ENCODE results near the gene ZMAT3.
"Not testable (repeated sequence)": the region's sequence is repeated elsewhere in the genome, so short reads cannot be mapped to it uniquely, and the experiment has no call there.

Gene ZMAT3

GRCh38 chr3:179071323-179072099, at the start of gene ZMAT3:
Gene ZMAT3, minus strand, starts transcription at chr3:179071809. Its CDS starts 4,057 bp downstream, at chr3:179067752.
- DNase-seq (ENCODE audit: insufficient read length, low spot score) (peak; percentile 87), FAIRE-seq (peak; percentile 72)

- FAIRE-seq (no peak), DNase-seq (ENCODE audit: insufficient read length, low spot score) (no peak)
These were observed 45.2 kb upstream of the ZMAT3 start for GRCh38 chr3:179116816-179117215.

GRCh38 chr3:179115444-179115843, 43.8 kb upstream of the ZMAT3 start:
- FAIRE-seq: not testable (repeated sequence)

GRCh38 chr3:179113903-179114302, 42.3 kb upstream of the ZMAT3 start:
- no peak for FAIRE-seq
- no peak for DNase-seq (ENCODE audit: insufficient read length, low spot score)

More at GRCh38 chr3:179115444-179115843, 43.8 kb upstream of the ZMAT3 start:
- DNase-seq (ENCODE audit: insufficient read length, low spot score): not testable (repeated sequence)

GRCh38 chr3:179108086-179108485, 36.5 kb upstream of the ZMAT3 start:
- DNase-seq (ENCODE audit: insufficient read length, low spot score) (no peak), FAIRE-seq (no peak)

- FAIRE-seq: no peak
These were observed 36.0 kb upstream of the ZMAT3 start for GRCh38 chr3:179107617-179108016.

GRCh38 chr3:179105881-179106280, 34.3 kb upstream of the ZMAT3 start:
- DNase-seq (ENCODE audit: insufficient read length, low spot score): no peak
- FAIRE-seq: no peak

More at GRCh38 chr3:179107617-179108016, 36.0 kb upstream of the ZMAT3 start:
- DNase-seq (ENCODE audit: insufficient read length, low spot score): no peak

- no peak for DNase-seq (ENCODE audit: insufficient read length, low spot score)
- no peak for FAIRE-seq
These were observed 29.0 kb upstream of the ZMAT3 start for GRCh38 chr3:179100652-179101051.

- FAIRE-seq (no peak), DNase-seq (ENCODE audit: insufficient read length, low spot score) (peak; percentile 64)
These were observed 26.9 kb upstream of the ZMAT3 start for GRCh38 chr3:179098388-179099077.

GRCh38 chr3:179093807-179094206, 22.2 kb upstream of the ZMAT3 start:
- no peak for DNase-seq (ENCODE audit: insufficient read length, low spot score)
- no peak for FAIRE-seq

GRCh38 chr3:179091113-179091512, 19.5 kb upstream of the ZMAT3 start:
- DNase-seq (ENCODE audit: insufficient read length, low spot score): no peak
- no peak for FAIRE-seq

GRCh38 chr3:179088306-179088705, 16.7 kb upstream of the ZMAT3 start:
- DNase-seq (ENCODE audit: insufficient read length, low spot score) (no peak), FAIRE-seq (no peak)

- no peak for DNase-seq (ENCODE audit: insufficient read length, low spot score)
- no peak for FAIRE-seq
These were observed 12.4 kb upstream of the ZMAT3 start for GRCh38 chr3:179083977-179084376.

- FAIRE-seq (no peak), DNase-seq (ENCODE audit: insufficient read length, low spot score) (no peak)
These were observed 10.8 kb upstream of the ZMAT3 start for GRCh38 chr3:179082416-179082815.

GRCh38 chr3:179081885-179082284, 10.3 kb upstream of the ZMAT3 start:
- no peak for FAIRE-seq
- DNase-seq (ENCODE audit: insufficient read length, low spot score): no peak

- no peak for FAIRE-seq
- no peak for DNase-seq (ENCODE audit: insufficient read length, low spot score)
These were observed 7.9 kb upstream of the ZMAT3 start for GRCh38 chr3:179079537-179079936.

GRCh38 chr3:179076243-179077027, 4.8 kb upstream of the ZMAT3 start:
- FAIRE-seq (no peak), DNase-seq (ENCODE audit: insufficient read length, low spot score) (no peak)

- DNase-seq (ENCODE audit: insufficient read length, low spot score): no peak
- no peak for FAIRE-seq
These were observed 3.0 kb upstream of the ZMAT3 start for GRCh38 chr3:179074656-179075055.

GRCh38 chr3:179073816-179074215, 2.2 kb upstream of the ZMAT3 start:
- DNase-seq (ENCODE audit: insufficient read length, low spot score) (no peak), FAIRE-seq (no peak)

- FAIRE-seq: no peak
These were observed 460 bp upstream of the ZMAT3 start for GRCh38 chr3:179072100-179072438.

GRCh38 chr3:179071027-179071322, 634 bp downstream of the ZMAT3 start:
- no peak for DNase-seq (ENCODE audit: insufficient read length, low spot score)
- FAIRE-seq: no peak

More at GRCh38 chr3:179072100-179072438, 460 bp upstream of the ZMAT3 start:
- DNase-seq (ENCODE audit: insufficient read length, low spot score): no peak
